ENCODE results near the gene ZFYVE9.

ZFYVE9 gene

GRCh38 chr1:52334906-52335528 is 193.1 kb downstream of the ZFYVE9 start:
- no peak for DNase-seq (ENCODE audit: low read depth in 4 of 4, low spot score in 1 of 4)

GRCh38 chr1:52337439-52337838 is 195.6 kb downstream of the ZFYVE9 start:
- DNase-seq (ENCODE audit: low read depth in 4 of 4, low spot score in 1 of 4) = no peak

- no peak for DNase-seq (ENCODE audit: low read depth in 4 of 4, low spot score in 1 of 4)
Measured at GRCh38 chr1:52341655-52342260, 199.9 kb downstream of the ZFYVE9 start.

- no peak for DNase-seq (ENCODE audit: low read depth in 4 of 4, low spot score in 1 of 4)
Measured at GRCh38 chr1:52343979-52344378, 202.1 kb downstream of the ZFYVE9 start.

- DNase-seq (ENCODE audit: low read depth in 4 of 4, low spot score in 1 of 4) = no peak
Measured at GRCh38 chr1:52345252-52345651, 203.4 kb downstream of the ZFYVE9 start.

- DNase-seq (ENCODE audit: low read depth in 4 of 4, low spot score in 1 of 4) = no peak
Measured at GRCh38 chr1:52346653-52347052, 204.8 kb downstream of the ZFYVE9 start.

DNA sequence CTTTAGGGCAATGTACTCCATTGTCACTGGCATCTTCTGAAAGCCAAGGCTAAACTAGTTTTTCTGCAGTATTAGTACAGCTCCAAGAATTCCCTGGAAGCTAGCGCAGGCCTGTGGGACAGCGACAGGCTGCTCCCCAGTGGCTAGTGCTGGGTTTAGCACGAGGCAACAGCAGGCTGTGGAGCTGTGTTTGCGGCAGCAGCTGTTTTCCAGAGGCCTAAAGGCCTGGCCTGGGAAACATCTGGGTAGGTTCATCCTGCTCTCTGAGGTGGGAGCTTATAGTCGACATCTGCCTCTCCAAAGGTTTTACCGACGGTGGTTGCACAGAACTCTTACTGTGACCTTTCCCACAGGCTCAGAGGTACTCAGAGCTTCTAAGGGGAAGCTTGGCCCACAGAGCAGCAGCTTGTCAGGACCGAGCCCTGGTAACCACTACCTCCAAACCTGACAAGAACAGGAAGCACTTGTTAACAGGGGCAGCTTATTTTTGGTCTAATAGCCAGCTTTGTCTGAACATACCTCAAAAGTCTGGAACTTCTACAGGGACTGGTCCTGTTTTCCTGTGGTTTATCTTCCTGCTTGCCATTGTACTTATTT is 206.9 kb downstream of the ZFYVE9 start:
- no peak for DNase-seq (ENCODE audit: low read depth in 4 of 4, low spot score in 1 of 4)

DNA sequence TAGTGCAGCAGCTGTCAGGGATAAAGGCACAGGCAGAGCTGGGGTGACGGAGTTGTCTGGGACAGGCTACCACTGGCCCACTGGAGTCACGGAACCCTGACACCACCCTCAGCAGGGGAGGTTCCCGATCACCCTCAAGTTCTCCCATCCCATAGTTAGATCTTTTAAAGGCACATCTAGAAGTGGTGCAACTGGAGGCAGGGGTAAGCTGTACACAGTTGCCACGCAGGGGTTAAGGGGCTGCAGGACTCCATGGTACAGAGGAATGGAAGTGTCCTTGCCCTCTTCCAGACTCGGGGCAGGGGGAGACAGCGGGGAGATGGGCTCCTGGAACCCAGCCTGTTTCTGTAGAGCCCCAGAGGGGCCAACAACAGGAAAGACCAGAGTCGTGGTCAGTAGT is 210.8 kb downstream of the ZFYVE9 start:
- DNase-seq (ENCODE audit: low read depth in 4 of 4, low spot score in 1 of 4) = no peak

- no peak for DNase-seq (ENCODE audit: low read depth in 4 of 4, low spot score in 1 of 4)
Measured at GRCh38 chr1:52355436-52355835, 213.5 kb downstream of the ZFYVE9 start.

DNA sequence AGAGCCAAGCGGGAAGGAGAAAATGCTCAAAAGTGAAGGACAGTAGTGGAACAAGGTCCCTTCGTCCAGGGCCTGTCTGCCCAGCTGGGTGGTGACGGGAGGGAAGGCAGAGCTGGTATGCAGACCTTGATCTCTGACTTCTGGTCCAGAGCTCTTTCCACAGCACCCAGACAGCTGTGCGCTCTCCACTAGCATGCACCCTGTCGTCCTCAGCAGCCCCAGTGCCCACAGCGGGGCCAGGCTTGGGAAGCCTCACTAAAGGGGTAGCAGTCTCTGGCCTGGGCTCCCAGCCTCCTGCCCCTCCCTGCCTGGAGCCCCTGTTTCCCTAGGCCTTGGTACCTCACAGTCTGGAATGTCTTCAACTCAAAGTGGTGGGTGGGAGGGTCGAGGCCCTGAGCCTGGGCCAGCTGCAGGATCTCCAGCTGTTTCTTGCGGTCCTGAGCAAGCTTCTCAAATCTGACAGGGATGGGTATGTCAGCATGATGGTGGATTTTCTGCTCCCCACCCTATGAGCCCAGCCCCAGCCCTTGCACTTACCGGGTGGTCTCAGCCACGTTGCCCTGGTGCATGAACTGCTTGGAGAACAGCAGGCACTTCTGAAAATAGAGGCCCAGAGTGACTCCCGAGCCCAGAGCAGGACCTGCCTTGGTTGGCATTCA is 214.1 kb downstream of the ZFYVE9 start:
- no peak for DNase-seq (ENCODE audit: low read depth in 4 of 4, low spot score in 1 of 4)

DNA sequence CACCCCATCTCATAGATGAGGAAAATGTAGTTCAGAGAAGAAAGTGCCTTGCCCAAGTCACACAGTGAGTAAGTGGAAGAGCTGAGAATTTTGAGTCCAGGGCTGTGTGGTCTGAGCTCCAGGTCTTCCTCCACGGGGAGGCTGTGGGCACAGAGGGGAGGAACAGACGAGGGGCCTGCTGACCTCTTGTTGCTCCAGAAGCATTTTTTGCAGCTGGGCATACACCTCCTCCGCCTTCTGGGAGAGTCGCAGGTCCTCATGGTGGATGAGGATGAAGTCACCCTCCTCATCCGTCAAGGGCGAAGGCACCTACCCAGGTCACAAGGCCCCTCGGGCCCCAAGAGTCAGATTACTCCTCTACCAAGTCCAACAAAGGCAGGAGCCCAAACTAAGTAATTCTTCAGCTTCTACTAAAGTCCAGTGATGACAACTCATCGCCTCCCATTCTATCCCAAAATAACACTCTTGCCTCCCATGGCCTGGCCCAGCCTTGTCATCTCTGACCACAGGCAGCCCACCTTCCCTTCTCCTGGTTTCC is 215.0 kb downstream of the ZFYVE9 start:
- DNase-seq (ENCODE audit: low read depth in 4 of 4, low spot score in 1 of 4) = no peak

DNA sequence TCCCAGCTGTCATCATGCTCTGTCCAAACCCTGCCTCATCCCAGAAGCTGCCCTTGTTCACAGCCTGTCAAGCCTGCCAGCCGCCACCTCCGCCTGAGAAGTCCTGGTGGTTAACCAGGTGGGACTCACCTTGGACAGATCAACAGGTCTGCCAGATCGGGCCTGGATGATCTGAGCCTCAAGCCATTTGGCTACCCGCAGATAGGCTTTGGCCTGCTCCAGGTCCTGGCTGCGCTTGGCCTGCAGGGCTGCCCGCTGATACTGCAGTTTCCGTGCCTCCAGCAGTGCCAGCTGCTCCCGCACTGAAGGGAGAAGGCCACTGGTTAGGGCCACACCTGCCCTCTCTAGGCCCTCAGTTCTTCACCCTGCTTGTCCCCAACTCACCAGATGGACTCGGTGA is 215.5 kb downstream of the ZFYVE9 start:
- no peak for DNase-seq (ENCODE audit: low read depth in 4 of 4, low spot score in 1 of 4)

DNA sequence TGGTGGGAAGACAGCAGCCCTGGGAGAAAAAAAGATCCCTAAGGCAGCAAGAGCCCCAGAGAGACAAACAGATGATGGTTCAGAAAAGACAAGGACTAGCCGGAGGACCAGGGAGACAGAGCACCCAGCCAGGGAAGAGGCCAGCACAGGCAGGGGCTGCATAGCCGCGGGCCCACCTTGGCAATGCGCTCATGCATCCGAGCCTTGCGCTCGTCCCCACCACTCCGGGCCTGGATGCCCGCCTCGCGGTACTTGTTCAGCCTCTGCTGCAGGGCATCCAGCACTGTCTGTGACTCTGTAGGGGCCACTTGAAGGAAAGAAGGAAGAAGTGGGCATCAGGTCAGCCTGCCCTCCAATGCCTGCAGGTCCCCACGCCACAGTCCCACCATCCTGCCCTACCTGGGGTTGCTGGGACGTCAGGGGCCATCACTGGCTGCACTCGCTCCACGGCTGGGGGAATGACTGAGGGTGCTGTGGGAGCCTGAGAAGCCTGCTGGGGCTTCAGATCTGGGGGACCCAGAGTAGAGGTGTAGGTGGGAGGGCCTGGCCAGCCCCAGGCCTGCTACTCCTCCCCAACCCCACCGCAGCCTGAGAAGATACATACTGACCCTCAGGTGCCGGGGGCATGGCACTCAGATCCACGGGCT is 217.1 kb downstream of the ZFYVE9 start:
- DNase-seq (ENCODE audit: low read depth in 4 of 4, low spot score in 1 of 4) = no peak

DNA sequence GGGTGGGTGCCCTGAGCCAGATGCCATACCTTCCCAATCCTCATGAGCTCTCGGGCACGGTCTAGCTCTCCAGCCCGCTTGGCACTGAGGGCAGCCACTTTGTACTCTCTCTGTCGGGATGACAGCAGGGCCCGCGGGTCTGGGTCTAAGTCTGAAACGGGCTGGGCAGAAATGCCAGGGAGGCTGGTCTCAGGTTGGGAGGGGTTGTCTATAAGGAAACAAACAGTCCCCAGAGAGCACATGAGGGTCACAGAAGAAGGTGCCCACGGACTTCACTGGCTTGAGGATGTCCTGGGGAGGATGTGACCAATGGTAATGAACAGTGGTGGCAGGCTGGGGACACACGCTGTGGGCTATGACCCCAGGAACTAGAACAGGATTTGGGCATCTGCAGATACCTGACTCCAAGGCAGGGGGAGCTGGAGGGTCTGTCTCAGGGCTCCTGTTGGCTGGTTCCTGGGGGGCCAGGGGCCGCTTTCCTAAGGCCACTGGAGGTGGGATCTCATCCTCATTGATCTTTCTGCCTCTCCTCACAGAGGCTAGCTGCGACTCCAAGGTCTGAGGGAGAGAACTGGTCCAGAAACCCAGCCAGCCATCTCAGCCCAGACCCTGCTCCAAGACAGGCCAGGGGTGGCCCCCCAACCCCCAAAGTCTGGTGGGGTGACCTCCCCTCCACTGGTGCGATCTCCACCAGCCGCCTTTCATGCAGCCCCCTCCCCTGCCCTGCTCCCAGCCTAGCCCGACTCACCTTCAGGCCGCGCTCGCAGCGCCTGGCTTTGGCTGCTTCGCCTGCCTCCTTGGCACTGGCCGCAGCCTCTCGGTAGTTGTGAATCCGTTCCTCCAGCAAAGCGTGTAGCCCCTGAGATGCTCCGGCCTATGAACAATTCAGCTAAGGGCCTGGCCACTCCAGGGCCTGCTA is 218.0 kb downstream of the ZFYVE9 start:
- DNase-seq (ENCODE audit: low read depth in 4 of 4, low spot score in 1 of 4) = no peak

- DNase-seq (ENCODE audit: low read depth in 4 of 4, low spot score in 1 of 4) = no peak
Measured at GRCh38 chr1:52360595-52360968, 218.7 kb downstream of the ZFYVE9 start.

DNA sequence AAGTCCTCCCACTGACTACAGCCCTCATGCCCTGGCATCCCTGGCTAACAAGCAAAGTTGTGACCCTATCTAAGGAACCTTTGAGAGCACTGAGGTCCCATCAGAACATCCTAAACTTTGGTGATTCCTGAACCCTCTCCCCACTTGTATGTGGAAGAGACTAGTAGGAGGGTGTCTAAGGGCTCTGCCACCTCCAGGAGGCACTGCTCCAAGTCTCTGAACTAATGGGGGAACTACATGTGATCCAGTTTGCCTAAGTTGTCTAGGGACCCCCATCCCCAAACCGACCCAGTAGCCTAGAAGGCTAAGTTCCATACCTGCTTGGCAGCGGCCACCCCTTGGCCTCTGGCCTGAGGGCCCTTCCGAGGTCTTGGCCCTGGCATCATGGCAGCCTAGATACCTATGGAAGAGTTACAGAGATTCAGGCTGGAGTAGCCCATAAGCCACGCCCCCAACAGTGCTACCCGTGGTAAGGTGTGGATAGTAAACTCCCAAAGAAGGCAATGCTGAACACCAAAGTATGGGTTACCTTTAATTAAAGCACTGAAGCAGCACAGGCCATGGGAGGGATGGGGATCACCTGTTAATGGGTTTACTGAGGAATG is 222.4 kb downstream of the ZFYVE9 start:
- DNase-seq (ENCODE audit: low read depth in 4 of 4, low spot score in 1 of 4) = no peak

DNA sequence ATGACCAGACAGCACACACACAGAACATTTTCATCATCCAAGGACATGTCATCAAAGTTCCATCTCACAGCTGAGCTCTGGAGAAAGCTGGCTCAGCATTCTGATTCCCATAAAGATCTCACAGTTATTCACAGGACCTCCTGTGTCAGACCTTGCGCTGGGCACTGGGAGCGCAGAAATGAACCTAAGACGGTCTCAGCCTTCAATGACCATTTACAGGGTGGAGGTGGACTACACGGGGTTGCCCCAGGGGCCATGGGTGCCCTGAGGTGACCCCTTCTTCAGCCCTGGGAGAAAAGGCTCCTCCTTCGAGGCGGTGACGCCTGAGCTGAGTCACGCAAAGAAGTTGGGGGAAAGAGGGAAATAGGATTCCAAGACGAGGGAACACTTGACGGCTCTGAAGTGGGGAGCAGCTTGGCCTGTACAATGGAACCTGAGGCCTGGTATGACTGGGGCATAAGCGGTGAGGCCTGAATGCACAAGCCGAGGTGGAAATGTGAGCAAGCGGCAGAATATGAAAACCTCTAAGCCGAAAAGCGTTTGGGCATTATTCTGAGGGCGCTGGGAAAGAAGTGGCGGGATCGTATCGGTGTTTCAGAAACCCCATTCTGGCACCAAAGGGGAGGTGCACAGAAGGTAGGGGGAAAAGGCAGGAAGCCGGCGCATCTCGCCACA is 223.3 kb downstream of the ZFYVE9 start:
- peak in 1 of 4 experiments; percentile 8 for DNase-seq (ENCODE audit: low read depth in 4 of 4, low spot score in 1 of 4)

DNA sequence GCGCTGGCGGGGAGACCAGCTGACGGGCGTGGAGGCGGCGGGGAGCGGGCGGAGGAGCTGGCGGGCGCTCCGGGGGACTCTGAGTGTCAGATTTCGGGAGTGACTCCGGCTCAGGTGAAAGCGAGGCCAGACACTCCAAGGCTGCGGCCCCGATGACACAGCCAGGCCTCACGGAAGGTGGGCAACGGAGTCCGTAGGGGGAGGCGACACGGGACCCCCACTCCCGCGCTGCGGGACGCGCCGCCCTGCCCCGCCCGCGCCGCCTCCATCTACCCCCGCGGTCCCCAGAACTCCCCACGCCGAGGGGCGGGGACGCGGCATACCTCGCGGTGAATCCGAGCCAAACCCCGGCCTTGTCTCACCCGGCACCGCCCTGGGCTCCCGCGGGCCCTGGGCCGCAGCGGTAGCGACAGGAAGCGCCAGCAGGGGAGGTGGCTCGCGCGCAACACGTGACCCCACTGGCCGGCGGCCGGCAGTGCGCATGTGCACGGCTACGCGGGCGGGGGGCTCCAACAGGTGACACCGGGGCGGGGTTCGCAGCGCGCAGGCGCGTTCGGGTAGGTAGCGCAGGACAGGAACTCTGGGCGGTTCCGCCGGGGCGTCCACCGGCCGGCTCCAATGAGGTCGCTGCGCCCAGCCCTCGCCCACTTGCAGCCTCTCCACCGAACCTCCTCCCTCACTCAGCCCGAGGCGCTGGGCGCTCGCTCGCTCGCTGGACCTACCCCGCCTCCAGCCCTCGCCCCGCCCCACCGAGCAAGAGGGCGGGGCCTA is 224.0 kb downstream of the ZFYVE9 start, which contains the start of gene CC2D1B:
Gene CC2D1B, minus strand, starts transcription at position 460 of the 771 bp plus-strand sequence. CDS start 1,585 bp downstream, outside the sequence.
- peak; percentile 96 to 99 (median 98) for DNase-seq (ENCODE audit: low read depth in 4 of 4, low spot score in 1 of 4)

- DNase-seq (ENCODE audit: low read depth in 4 of 4, low spot score in 1 of 4) = no peak
Measured at GRCh38 chr1:52366517-52366827, 224.6 kb downstream of the ZFYVE9 start.
